GM19025 (cell line): ENCODE measurements around the gene RGS2.

Experiments used
- ATAC-seq: cut with Tn5 transposase; IDR thresholded peaks from one replicate; pipeline ENCODE4 v1.9.1; 2021; ENCODE audit warnings: mild to moderate bottlenecking, low read depth, moderate library complexity; ENCODE audit not compliant: unreplicated experiment

The RGS2 gene

GRCh38 chr1:192808518-192809306, at the start of gene RGS2:
Gene RGS2 (plus strand): TSS chr1:192809039. CDS start chr1:192809072, 33 bp downstream.
- ATAC-seq = peak; percentile 91

- ATAC-seq = no peak
Observed at GRCh38 chr1:192759104-192759503, 49.7 kb upstream of the RGS2 start.

- no peak for ATAC-seq
Observed at GRCh38 chr1:192762265-192762664, 46.6 kb upstream of the RGS2 start.

- no peak for ATAC-seq
Observed at GRCh38 chr1:192763243-192763642, 45.6 kb upstream of the RGS2 start.

- ATAC-seq = no peak
Observed at GRCh38 chr1:192763756-192764155, 45.1 kb upstream of the RGS2 start.

- ATAC-seq = no peak
Observed at GRCh38 chr1:192764675-192765074, 44.2 kb upstream of the RGS2 start.

- ATAC-seq = no peak
Observed at GRCh38 chr1:192766009-192766625, 42.7 kb upstream of the RGS2 start.

- ATAC-seq = no peak
Observed at GRCh38 chr1:192766876-192767275, 42.0 kb upstream of the RGS2 start.

GRCh38 chr1:192767798-192768197, 41.0 kb upstream of the RGS2 start:
- ATAC-seq = no peak

- no peak for ATAC-seq
Observed at GRCh38 chr1:192768463-192768862, 40.4 kb upstream of the RGS2 start.

GRCh38 chr1:192771341-192771740, 37.5 kb upstream of the RGS2 start:
- no peak for ATAC-seq

GRCh38 chr1:192775631-192776030, 33.2 kb upstream of the RGS2 start:
- no peak for ATAC-seq

- ATAC-seq = no peak
Observed at GRCh38 chr1:192776206-192776605, 32.6 kb upstream of the RGS2 start.

GRCh38 chr1:192776998-192777397, 31.8 kb upstream of the RGS2 start:
- no peak for ATAC-seq

- no peak for ATAC-seq
Observed at GRCh38 chr1:192783791-192784190, 25.0 kb upstream of the RGS2 start.

- ATAC-seq = no peak
Observed at GRCh38 chr1:192784397-192784796, 24.4 kb upstream of the RGS2 start.

GRCh38 chr1:192786576-192786975, 22.3 kb upstream of the RGS2 start:
- ATAC-seq = no peak

GRCh38 chr1:192787914-192788585, 20.8 kb upstream of the RGS2 start:
- ATAC-seq = no peak

GRCh38 chr1:192789871-192790270, 19.0 kb upstream of the RGS2 start:
- no peak for ATAC-seq

- ATAC-seq = no peak
Observed at GRCh38 chr1:192792628-192793027, 16.2 kb upstream of the RGS2 start.

GRCh38 chr1:192793983-192794767, 14.7 kb upstream of the RGS2 start:
- no peak for ATAC-seq
